NCI-H2171 (cell line): Measurements from ENCODE around the gene ORM2.
"Not testable (repeated sequence)": the region's sequence is repeated elsewhere in the genome, so short reads cannot be mapped to it uniquely, and the experiment has no call there.

Experiments
- DNase-seq: peaks from one replicate; lab custom pipeline; 2025; lab: John Stamatoyannopoulos, UW

Gene ORM2

GRCh38 chr9:114314881-114315722, 14.6 kb upstream of the ORM2 start:
- no peak for DNase-seq

GRCh38 chr9:114315723-114316363, 13.8 kb upstream of the ORM2 start:
- DNase-seq = no peak

- peak; percentile 81 for DNase-seq
Observed at GRCh38 chr9:114316605-114317230, 13.0 kb upstream of the ORM2 start.

GRCh38 chr9:114317665-114318357, 11.9 kb upstream of the ORM2 start:
- DNase-seq = peak; percentile 1

- no peak for DNase-seq
Observed at GRCh38 chr9:114318416-114318815, 11.3 kb upstream of the ORM2 start.

GRCh38 chr9:114319147-114319546, 10.5 kb upstream of the ORM2 start:
- DNase-seq = peak; percentile 3

- DNase-seq = not testable (repeated sequence)
Observed at GRCh38 chr9:114320710-114321109, 9.0 kb upstream of the ORM2 start.

- no peak for DNase-seq
Observed at GRCh38 chr9:114321759-114322158, 7.9 kb upstream of the ORM2 start.

GRCh38 chr9:114322160-114322818, 7.4 kb upstream of the ORM2 start:
- not testable (repeated sequence) for DNase-seq

- not testable (repeated sequence) for DNase-seq
Observed at GRCh38 chr9:114322831-114323531, 6.7 kb upstream of the ORM2 start, which contains the start of gene ORM1. Gene ORM1 (plus strand): TSS chr9:114323098. CDS start chr9:114323134, 36 bp downstream.

GRCh38 chr9:114323849-114324248, 5.8 kb upstream of the ORM2 start:
- DNase-seq = not testable (repeated sequence)

GRCh38 chr9:114324492-114324891, 5.2 kb upstream of the ORM2 start:
- DNase-seq = no peak

GRCh38 chr9:114324965-114325364, 4.7 kb upstream of the ORM2 start:
- not testable (repeated sequence) for DNase-seq

- DNase-seq = not testable (repeated sequence)
Observed at GRCh38 chr9:114325684-114326254, 3.9 kb upstream of the ORM2 start.

- no peak for DNase-seq
Observed at GRCh38 chr9:114327749-114328148, 1.9 kb upstream of the ORM2 start.

- DNase-seq = not testable (repeated sequence)
Observed at GRCh38 chr9:114328357-114328820, 1.3 kb upstream of the ORM2 start.

GRCh38 chr9:114328937-114329624, 588 bp upstream of the ORM2 start:
- DNase-seq = not testable (repeated sequence)

GRCh38 chr9:114330636-114331035, 967 bp downstream of the ORM2 start:
- DNase-seq = no peak

- DNase-seq = not testable (repeated sequence)
Observed at GRCh38 chr9:114331229-114332195, 1.8 kb downstream of the ORM2 start.
